ENCODE results near the gene ASH1L.

The ASH1L gene

GRCh38 chr1:155553349-155553748 is 9.3 kb downstream of the ASH1L start:
- Histone ChIP-seq H3K9me3 (no peaks in the 10 kb centered on the region), H3K27ac (no peak overlapping the region), H3K36me3 (peaks cover 0 to 13% (median 0%) of the 10 kb centered on the region in 3 donors), H3K4me3 (no peak overlapping the region), H3K27me3 (no peaks in the 10 kb centered on the region), H3K4me1 (peaks cover 0 to 29% (median 10%) of the 10 kb centered on the region in 4 donors)
- DNase-seq = no peak
- TF ChIP-seq, protein P1, sequence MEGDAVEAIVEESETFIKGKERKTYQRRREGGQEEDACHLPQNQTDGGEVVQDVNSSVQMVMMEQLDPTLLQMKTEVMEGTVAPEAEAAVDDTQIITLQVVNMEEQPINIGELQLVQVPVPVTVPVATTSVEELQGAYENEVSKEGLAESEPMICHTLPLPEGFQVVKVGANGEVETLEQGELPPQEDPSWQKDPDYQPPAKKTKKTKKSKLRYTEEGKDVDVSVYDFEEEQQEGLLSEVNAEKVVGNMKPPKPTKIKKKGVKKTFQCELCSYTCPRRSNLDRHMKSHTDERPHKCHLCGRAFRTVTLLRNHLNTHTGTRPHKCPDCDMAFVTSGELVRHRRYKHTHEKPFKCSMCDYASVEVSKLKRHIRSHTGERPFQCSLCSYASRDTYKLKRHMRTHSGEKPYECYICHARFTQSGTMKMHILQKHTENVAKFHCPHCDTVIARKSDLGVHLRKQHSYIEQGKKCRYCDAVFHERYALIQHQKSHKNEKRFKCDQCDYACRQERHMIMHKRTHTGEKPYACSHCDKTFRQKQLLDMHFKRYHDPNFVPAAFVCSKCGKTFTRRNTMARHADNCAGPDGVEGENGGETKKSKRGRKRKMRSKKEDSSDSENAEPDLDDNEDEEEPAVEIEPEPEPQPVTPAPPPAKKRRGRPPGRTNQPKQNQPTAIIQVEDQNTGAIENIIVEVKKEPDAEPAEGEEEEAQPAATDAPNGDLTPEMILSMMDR (IDR thresholded peaks at IDR 0.05) = no peak
- intact Hi-C loops (cut with DNase I; ENCODE audit: low total_unique reads) = no loop called here

DNA sequence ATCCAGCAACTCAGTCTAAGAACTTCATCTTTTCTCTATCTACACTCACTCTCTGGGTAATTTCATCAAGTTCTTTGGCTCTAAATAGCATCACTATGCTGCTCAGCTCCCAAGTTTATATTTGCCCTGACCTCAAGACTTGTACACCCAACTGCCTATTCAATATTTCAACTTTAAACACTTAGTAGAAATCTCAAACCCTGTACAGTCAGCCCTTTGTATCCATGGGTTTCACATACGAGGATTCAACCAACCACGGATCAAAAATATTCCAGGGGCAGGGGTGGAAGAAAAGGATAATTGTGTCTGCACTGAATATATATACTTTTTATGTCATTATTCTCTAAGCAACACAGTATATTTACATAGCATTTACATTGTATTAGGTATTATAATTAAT is 13.9 kb downstream of the ASH1L start:
- DNase-seq = no peak
- H3K36me3 ChIP-seq = peaks cover 0 to 4% (median 0%) of the 10 kb centered on the region in 3 donors

GRCh38 chr1:155540000-155540874 is 22.4 kb downstream of the ASH1L start:
- no peak overlapping the region for H3K4me3 ChIP-seq
- no peaks in the 10 kb centered on the region for H3K36me3 ChIP-seq
- H3K4me1 ChIP-seq = peaks cover 0 to 78% (median 20%) of the 10 kb centered on the region in 4 donors
- intact Hi-C loops (cut with DNase I; ENCODE audit: low total_unique reads) = no loop called here
- TF ChIP-seq, protein P1 (IDR thresholded peaks at IDR 0.05) = no peak
- H3K9me3 ChIP-seq = no peaks in the 10 kb centered on the region
- no peaks in the 10 kb centered on the region for H3K27me3 ChIP-seq
- no peak overlapping the region for H3K27ac ChIP-seq
- DNase-seq = no peak

More for the DNA sequence above, 13.9 kb downstream of the ASH1L start:
- Histone ChIP-seq H3K9me3 (no peaks in the 10 kb centered on the region), H3K27ac (no peak overlapping the region), H3K4me3 (no peak overlapping the region), H3K27me3 (no peaks in the 10 kb centered on the region), H3K4me1 (peaks cover 0 to 33% (median 12%) of the 10 kb centered on the region in 4 donors)
- TF ChIP-seq, protein P1 (IDR thresholded peaks at IDR 0.05) = no peak
- intact Hi-C loops (cut with DNase I; ENCODE audit: low total_unique reads) = no loop called here

GRCh38 chr1:155537193-155537592 is 25.4 kb downstream of the ASH1L start:
- H3K36me3 ChIP-seq = no peaks in the 10 kb centered on the region
- H3K4me3 ChIP-seq = no peak overlapping the region
- intact Hi-C loops (cut with DNase I; ENCODE audit: low total_unique reads) = no loop called here
- H3K4me1 ChIP-seq = peaks cover 0 to 71% (median 16%) of the 10 kb centered on the region in 4 donors
- H3K27ac ChIP-seq = peak overlapping the region in 1 of 2 donors; percentile 31
- TF ChIP-seq, protein P1 (IDR thresholded peaks at IDR 0.05) = no peak
- H3K27me3 ChIP-seq = no peaks in the 10 kb centered on the region
- H3K9me3 ChIP-seq = no peaks in the 10 kb centered on the region
- DNase-seq = no peak

DNA sequence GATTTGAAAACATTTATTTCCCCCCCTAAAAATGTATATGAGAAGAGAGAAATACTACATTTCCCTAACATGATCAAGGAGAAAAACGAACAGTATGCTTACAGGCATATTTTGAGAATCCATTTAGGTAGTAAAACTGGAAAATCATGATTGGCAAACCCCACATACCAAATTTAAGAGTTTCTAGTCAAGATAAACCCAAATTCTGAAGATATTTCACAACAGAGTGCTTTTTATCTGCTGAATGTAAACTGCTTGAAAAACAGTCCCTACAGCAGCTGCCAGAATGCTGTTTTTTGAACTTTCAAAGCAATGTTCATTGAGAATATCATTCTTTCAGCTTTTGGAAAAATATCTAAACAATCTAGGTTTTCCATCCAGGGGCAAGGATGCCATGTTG is 31.0 kb downstream of the ASH1L start:
- intact Hi-C loops (cut with DNase I; ENCODE audit: low total_unique reads) = no loop called here
- no peak for DNase-seq
- Histone ChIP-seq H3K4me3 (no peak overlapping the region), H3K9me3 (no peaks in the 10 kb centered on the region), H3K27me3 (no peaks in the 10 kb centered on the region), H3K27ac (no peak overlapping the region), H3K4me1 (peaks cover 0 to 67% (median 28%) of the 10 kb centered on the region in 4 donors), H3K36me3 (no peaks in the 10 kb centered on the region)
- TF ChIP-seq, protein P1 (IDR thresholded peaks at IDR 0.05) = no peak

All from tibial artery (tissue), 4 donors.